Suprapubic skin (tissue), 4 donors: ENCODE results near the gene HCK. TPM values are rescaled to one million over a fixed set of nuclear protein-coding genes. Genes with fewer than 3 reads are reported as not detected.

Experiments
- DNase-seq, 2 donors: peaks; one replicate each; pipeline ENCODE4 v3.0.0-alpha.2; 2019; ENCODE audit warnings: low spot score in 2 of 2
- H3K27ac ChIP-seq: fragments of 200-600 bp; sonication (generic); one replicate; pipeline ENCODE4 v1.5.1; 2019
- H3K27me3 ChIP-seq: fragments of 200-600 bp; sonication (generic); one replicate; pipeline ENCODE4 v1.5.1; 2019
- H3K36me3 ChIP-seq: fragments of 200-600 bp; sonication (generic); one replicate; pipeline ENCODE4 v1.5.1; 2019
- H3K4me1 ChIP-seq: fragments of 200-600 bp; sonication (generic); one replicate; pipeline ENCODE4 v1.5.1; 2019
- H3K4me3 ChIP-seq: fragments of 200-600 bp; sonication (generic); one replicate; pipeline ENCODE4 v1.5.1; 2019; ENCODE audit warnings: mild to moderate bottlenecking
- H3K9me3 ChIP-seq: fragments of 200-600 bp; sonication (generic); one replicate; pipeline ENCODE4 v1.5.1; 2019
- CTCF ChIP-seq, 2 donors: fragments of 200-600 bp in 1 of 2; fragments of 450-650 bp in 1 of 2; sonication (generic) in 1 of 2; IDR thresholded peaks; one replicate each; pipeline ENCODE4 v1.5.1; 2016 to 2019; ENCODE audit warnings: antibody characterized with exemption in 2 of 2, mild to moderate bottlenecking in 1 of 2, moderate library complexity in 1 of 2
- EP300 ChIP-seq: sonication (generic); formaldehyde crosslinking; IDR thresholded peaks from one replicate; pipeline ENCODE4 v1.6.1; 2017; ENCODE audit warnings: antibody characterized with exemption
- POLR2A ChIP-seq, 2 donors: fragments of 450-650 bp; IDR thresholded peaks; one replicate each; pipeline ENCODE4 v1.6.1; 2017; ENCODE audit warnings: antibody characterized with exemption in 2 of 2, mild to moderate bottlenecking in 2 of 2, moderate library complexity in 2 of 2
- POLR2AphosphoS5 ChIP-seq, 3 donors: sonication (generic); formaldehyde crosslinking; IDR thresholded peaks; one replicate each; pipeline ENCODE4 v1.6.1; 2017; ENCODE audit warnings: antibody characterized with exemption in 3 of 3
- WGBS: methylation state at CpG from one replicate; pipeline ENCODE4 v1.1.5; 2018; 5-methylcytosine and 5-hydroxymethylcytosine counted together
- total RNA-seq, 4 donors: library from RNA; depleted of rRNA; stranded (reverse); fragments of >200 nt; gene quantifications; one replicate each; pipeline ENCODE4 v1.1.0, GENCODE V29; 2016

HCK gene
- total RNA-seq, 4 donors from 2014 or later = 5.0 to 10.0 (median 6.6) TPM

GRCh38 chr20:32144898-32145662 is 93.0 kb downstream of the HCK start:
- Histone ChIP-seq H3K36me3 (peaks cover 95% of the 10 kb centered on the region), H3K4me3 (no peak overlapping the region), H3K27me3 (no peaks in the 10 kb centered on the region), H3K27ac (no peak overlapping the region), H3K9me3 (no peaks in the 10 kb centered on the region), H3K4me1 (no peaks in the 10 kb centered on the region)
- no peak for TF ChIP-seq POLR2A (IDR thresholded peaks at IDR 0.05)
- TF ChIP-seq EP300 = no peak
- no peak for TF ChIP-seq POLR2AphosphoS5 (IDR thresholded peaks at IDR 0.05)
- no peak for TF ChIP-seq CTCF (IDR thresholded peaks at IDR 0.05)
- 89% methylated on average over 8 of the region's 8 CpGs for WGBS
- no peak for DNase-seq

GRCh38 chr20:32149566-32150170 is 97.6 kb downstream of the HCK start:
- Histone ChIP-seq H3K4me1 (peaks cover 2% of the 10 kb centered on the region), H3K36me3 (peaks cover 97% of the 10 kb centered on the region), H3K27ac (no peak overlapping the region), H3K9me3 (no peaks in the 10 kb centered on the region), H3K27me3 (no peaks in the 10 kb centered on the region), H3K4me3 (no peak overlapping the region)
- 83% methylated on average over 2 of the region's 8 CpGs for WGBS
- TF ChIP-seq POLR2A (IDR thresholded peaks at IDR 0.05) = no peak
- DNase-seq = no peak

- H3K4me1 ChIP-seq = peaks cover 9% of the 10 kb centered on the region
- no peaks in the 10 kb centered on the region for H3K9me3 ChIP-seq
- H3K27me3 ChIP-seq = no peaks in the 10 kb centered on the region
- peaks cover 90% of the 10 kb centered on the region for H3K36me3 ChIP-seq
- H3K27ac ChIP-seq = no peak overlapping the region
- H3K4me3 ChIP-seq = no peak overlapping the region
- no peak for DNase-seq
- TF ChIP-seq POLR2AphosphoS5 (IDR thresholded peaks at IDR 0.05) (no peak), EP300 (no peak), CTCF (IDR thresholded peaks at IDR 0.05) (no peak), POLR2A (IDR thresholded peaks at IDR 0.05) (no peak)
- 87% methylated on average over 10 of the region's 10 CpGs for WGBS
Observed at GRCh38 chr20:32150291-32150848, 98.3 kb downstream of the HCK start.

Other genes starting within 250 kb of the HCK start
- gene MYLK2, start 232.9 kb upstream of the HCK start, total RNA-seq = not detected
- not detected for gene FOXS1, start 206.6 kb upstream of the HCK start, total RNA-seq
- 1 to 10 TPM in 3 of 4 donors, not detected in 1; 1.1 to 2.4 (median 1.1) TPM for gene DUSP15, start 181.7 kb upstream of the HCK start, total RNA-seq
- gene TTLL9, start 181.6 kb upstream of the HCK start, total RNA-seq = under 1 TPM in 2 of 4 donors, not detected in 2; 0.49 to 0.68 TPM
- 10 to 100 TPM in 1 of 4 donors, 1 to 10 TPM in 3; 5.1 to 12.3 (median 7.8) TPM for gene PDRG1, start 100.2 kb upstream of the HCK start, total RNA-seq
- not detected for gene XKR7, start 84.1 kb upstream of the HCK start, total RNA-seq
- 1 to 10 TPM in 3 of 4 donors, under 1 TPM in 1; 0.62 to 3.4 (median 1.4) TPM for gene CCM2L, start 41.8 kb upstream of the HCK start, total RNA-seq
- 10 to 100 TPM; 45.5 to 54.9 (median 51.6) TPM for gene TM9SF4, start 57.5 kb downstream of the HCK start, total RNA-seq
- 10 to 100 TPM; 13.0 to 28.8 (median 20.4) TPM for gene PLAGL2, start 155.5 kb downstream of the HCK start, total RNA-seq
- gene POFUT1, start 155.6 kb downstream of the HCK start, total RNA-seq = 10 to 100 TPM; 19.0 to 36.4 (median 24.1) TPM
- gene KIF3B, start 225.4 kb downstream of the HCK start, total RNA-seq = 10 to 100 TPM; 12.7 to 17.3 (median 14.9) TPM